Immature natural killer cell (primary cell): Measurements from ENCODE around the gene ZC3HAV1L. TPM values are rescaled to one million over a fixed set of nuclear protein-coding genes. Genes with fewer than 3 reads are reported as not detected.
"Not testable (repeated sequence)": the region's sequence is repeated elsewhere in the genome, so short reads cannot be mapped to it uniquely, and the experiment has no call there.

ENCODE experiments used
- DNase-seq, 3 donors: peaks; one replicate each; pipeline ENCODE4 v3.0.0; 2022; ENCODE audit warnings: mixed read lengths in 1 of 3
- H3K27ac Mint-ChIP-seq, 6 donors: one replicate each; pipeline ENCODE4 v1.8.0; 2020; ENCODE audit warnings: mixed read lengths in 6 of 6, mild to moderate bottlenecking in 5 of 6, inconsistent platforms in 4 of 6, moderate library complexity in 3 of 6
- H3K27me3 Mint-ChIP-seq, 3 donors: one replicate each; pipeline ENCODE4 v1.8.0; 2020 to 2021; ENCODE audit warnings: low read depth in 3 of 3, mild to moderate bottlenecking in 3 of 3, mixed read lengths in 3 of 3, moderate library complexity in 3 of 3, inconsistent platforms in 1 of 3
- H3K36me3 Mint-ChIP-seq, 3 donors: one replicate each; pipeline ENCODE4 v1.8.0; 2020; ENCODE audit warnings: mixed read lengths in 3 of 3, inconsistent platforms in 2 of 3, mild to moderate bottlenecking in 2 of 3
- H3K4me1 Mint-ChIP-seq, 2 donors: one replicate each; pipeline ENCODE4 v1.8.0; 2020; ENCODE audit warnings: inconsistent platforms in 2 of 2, mild to moderate bottlenecking in 2 of 2, mixed read lengths in 2 of 2, moderate library complexity in 1 of 2
- H3K4me3 Mint-ChIP-seq, 5 donors: one replicate each; pipeline ENCODE4 v1.8.0; 2020; ENCODE audit warnings: mild to moderate bottlenecking in 5 of 5, mixed read lengths in 5 of 5, inconsistent platforms in 3 of 5, moderate library complexity in 3 of 5
- H3K9me3 Mint-ChIP-seq, 6 donors: one replicate each; pipeline ENCODE4 v1.8.0; 2020; ENCODE audit warnings: mild to moderate bottlenecking in 6 of 6, mixed read lengths in 6 of 6, inconsistent platforms in 4 of 6, moderate library complexity in 3 of 6
- polyA plus RNA-seq, 3 donors: library from polyadenylated mRNA; unstranded; fragments of 300-500 nt; fragmentation: Illumina TruSeq; gene quantifications; one replicate each; pipeline ENCODE4 v1.2.3, GENCODE V29; 2021

ZC3HAV1L gene, protein sequence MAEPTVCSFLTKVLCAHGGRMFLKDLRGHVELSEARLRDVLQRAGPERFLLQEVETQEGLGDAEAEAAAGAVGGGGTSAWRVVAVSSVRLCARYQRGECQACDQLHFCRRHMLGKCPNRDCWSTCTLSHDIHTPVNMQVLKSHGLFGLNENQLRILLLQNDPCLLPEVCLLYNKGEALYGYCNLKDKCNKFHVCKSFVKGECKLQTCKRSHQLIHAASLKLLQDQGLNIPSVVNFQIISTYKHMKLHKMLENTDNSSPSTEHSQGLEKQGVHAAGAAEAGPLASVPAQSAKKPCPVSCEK
- polyA plus RNA-seq: under 1 TPM in 2 of 3 donors, not detected in 1; 0.21 to 0.40 TPM

DNA sequence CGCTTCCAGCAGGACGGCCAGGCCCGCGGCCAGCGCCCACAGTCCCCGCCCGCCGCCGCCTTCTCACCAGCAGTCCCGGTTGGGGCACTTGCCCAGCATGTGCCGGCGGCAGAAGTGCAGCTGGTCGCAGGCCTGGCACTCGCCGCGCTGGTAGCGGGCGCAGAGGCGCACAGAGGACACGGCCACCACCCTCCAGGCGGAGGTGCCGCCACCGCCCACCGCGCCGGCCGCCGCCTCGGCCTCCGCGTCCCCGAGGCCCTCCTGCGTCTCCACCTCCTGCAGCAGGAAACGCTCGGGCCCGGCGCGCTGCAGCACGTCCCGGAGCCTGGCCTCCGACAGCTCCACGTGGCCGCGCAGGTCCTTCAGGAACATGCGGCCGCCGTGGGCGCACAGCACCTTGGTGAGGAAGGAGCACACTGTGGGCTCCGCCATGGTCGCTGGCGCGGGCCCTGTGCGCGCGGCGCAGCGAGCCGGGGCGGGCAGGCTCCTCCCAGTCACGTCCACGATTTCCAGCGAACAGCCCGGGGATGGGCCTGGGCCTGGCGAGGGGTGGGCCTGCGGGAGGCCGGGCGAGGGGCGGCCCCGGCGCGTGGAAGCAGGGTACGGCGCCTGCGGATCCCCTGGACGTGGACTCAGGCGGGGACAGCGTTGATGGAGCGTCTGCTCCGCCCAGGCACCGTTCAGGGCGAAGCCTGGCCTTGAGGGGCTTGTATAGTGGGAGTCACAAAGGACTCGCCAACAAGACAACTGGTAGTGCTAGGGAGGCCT is at the start of gene ZC3HAV1L:
Gene ZC3HAV1L, minus strand, starts transcription at position 457 of the 768 bp plus-strand sequence. Its CDS starts 25 bp downstream, at position 432.
- no peak within 1 kb of the TSS for H3K27ac Mint-ChIP-seq
- H3K9me3 Mint-ChIP-seq: no peaks in the 10 kb centered on the region
- peaks cover 12 to 14% of the 10 kb centered on the region in 2 donors for H3K4me1 Mint-ChIP-seq
- H3K36me3 Mint-ChIP-seq: no peaks in the 10 kb centered on the region
- peaks cover 4 to 11% (median 8%) of the 10 kb centered on the region in 3 donors for H3K27me3 Mint-ChIP-seq
- peak within 1 kb of the TSS; percentile 62 to 81 (median 70) for H3K4me3 Mint-ChIP-seq
- peak; percentile 33 to 44 (median 43) for DNase-seq

DNA sequence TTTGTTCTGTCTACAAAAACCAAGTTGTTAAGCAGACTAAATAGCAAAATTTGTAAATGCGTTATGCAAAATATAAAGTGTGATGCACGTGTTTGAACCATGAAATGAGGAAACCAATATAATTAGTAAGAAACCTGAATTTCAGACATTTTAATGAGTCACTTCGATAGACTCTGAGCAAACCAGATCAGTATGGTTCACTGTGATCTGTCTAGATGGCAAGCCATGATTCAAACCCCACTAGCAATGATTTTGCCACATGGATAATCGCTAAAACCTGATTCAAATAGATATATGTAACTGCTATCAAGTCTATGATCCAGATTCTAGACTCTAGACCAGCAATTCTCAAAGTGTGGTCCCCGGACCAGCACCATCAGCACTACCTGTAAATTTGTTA is 48.9 kb upstream of the ZC3HAV1L start:
- H3K36me3 Mint-ChIP-seq: peaks cover 42 to 75% (median 59%) of the 10 kb centered on the region in 3 donors
- peak overlapping the region in 4 of 5 donors; percentile 56 to 76 (median 70) for H3K4me3 Mint-ChIP-seq
- H3K4me1 Mint-ChIP-seq: peaks cover 80 to 94% of the 10 kb centered on the region in 2 donors
- peak overlapping the region; percentile 73 to 95 (median 93) for H3K27ac Mint-ChIP-seq
- no peak for DNase-seq
- peaks cover 9 to 35% (median 15%) of the 10 kb centered on the region in 3 donors for H3K27me3 Mint-ChIP-seq
- H3K9me3 Mint-ChIP-seq: no peaks in the 10 kb centered on the region

DNA sequence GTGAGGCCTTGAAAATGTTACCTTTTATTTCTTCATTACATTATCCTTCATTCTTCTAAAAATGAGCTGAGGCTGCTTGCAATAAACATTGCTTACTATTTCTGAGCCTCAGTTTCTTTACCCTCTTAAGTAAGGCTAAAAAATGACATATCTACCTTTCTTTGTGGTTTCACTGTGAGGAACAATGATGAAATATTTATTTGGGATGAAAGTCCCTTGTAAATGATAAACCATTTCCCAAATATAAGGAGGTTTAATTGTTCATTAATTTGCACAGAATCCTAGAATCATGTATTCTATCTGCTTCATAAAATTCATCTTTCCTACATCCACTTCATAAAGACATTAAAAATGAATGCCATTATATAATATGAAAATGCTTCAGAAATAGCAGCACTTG is 45.7 kb upstream of the ZC3HAV1L start:
- Mint-ChIP-seq H3K36me3 (peaks cover 28 to 79% (median 51%) of the 10 kb centered on the region in 3 donors), H3K27me3 (peaks cover 10 to 33% (median 15%) of the 10 kb centered on the region in 3 donors), H3K4me3 (no peak overlapping the region), H3K27ac (peak overlapping the region; percentile 55 to 87 (median 72)), H3K4me1 (peaks cover 72 to 94% of the 10 kb centered on the region in 2 donors), H3K9me3 (no peaks in the 10 kb centered on the region)
- no peak for DNase-seq

DNA sequence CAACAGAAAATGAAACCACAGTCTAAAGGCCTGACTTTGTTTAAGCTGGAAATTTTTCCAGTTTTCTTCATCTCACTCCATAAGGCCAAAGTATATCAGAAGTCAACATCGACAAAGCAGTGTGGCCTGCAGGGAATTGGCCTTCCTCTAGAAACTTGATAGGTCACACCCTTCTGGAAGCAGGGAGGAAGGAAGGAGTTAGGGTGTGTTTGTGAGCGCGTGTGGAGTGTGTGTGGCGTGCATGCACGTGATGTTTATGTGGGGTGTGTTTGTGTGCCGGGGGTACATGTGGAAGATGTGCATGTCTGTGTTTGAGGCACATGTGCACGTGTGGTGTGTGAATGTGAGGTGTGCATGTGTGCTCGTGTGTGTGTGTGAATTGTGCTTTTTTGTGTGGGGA is 45.1 kb upstream of the ZC3HAV1L start:
- Mint-ChIP-seq H3K27me3 (peaks cover 10 to 34% (median 14%) of the 10 kb centered on the region in 3 donors), H3K27ac (peak overlapping the region; percentile 55 to 87 (median 72)), H3K4me1 (peaks cover 66 to 87% of the 10 kb centered on the region in 2 donors), H3K9me3 (no peaks in the 10 kb centered on the region), H3K4me3 (peak overlapping the region in 3 of 5 donors; percentile 5 to 31 (median 5)), H3K36me3 (peaks cover 21 to 79% (median 47%) of the 10 kb centered on the region in 3 donors)
- DNase-seq: no peak

DNA sequence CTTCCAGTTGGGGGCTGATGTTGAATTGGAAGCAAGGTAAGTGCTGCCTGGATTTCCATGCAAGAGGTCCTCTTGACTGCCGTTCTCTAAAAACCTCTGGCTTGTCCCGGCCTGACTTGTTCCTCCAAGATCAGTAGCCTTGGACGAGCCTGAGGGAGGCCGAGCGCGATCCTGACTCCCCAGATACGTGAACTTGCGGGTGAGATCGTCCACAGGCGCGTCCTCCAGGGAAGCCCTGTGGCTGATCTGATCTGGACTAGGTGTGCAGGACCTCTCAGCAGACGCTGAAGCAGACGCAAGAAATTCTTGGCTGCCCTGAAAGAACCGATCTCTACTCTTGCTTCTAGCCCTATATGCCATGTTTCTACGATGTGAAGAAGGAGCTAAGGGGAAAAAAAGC is 44.0 kb upstream of the ZC3HAV1L start:
- peaks cover 59 to 82% of the 10 kb centered on the region in 2 donors for H3K4me1 Mint-ChIP-seq
- no peak overlapping the region for H3K4me3 Mint-ChIP-seq
- H3K27ac Mint-ChIP-seq: peak overlapping the region; percentile 1 to 87 (median 48)
- H3K36me3 Mint-ChIP-seq: peaks cover 16 to 78% (median 45%) of the 10 kb centered on the region in 3 donors
- DNase-seq: no peak
- no peaks in the 10 kb centered on the region for H3K9me3 Mint-ChIP-seq
- peaks cover 3 to 26% (median 18%) of the 10 kb centered on the region in 3 donors for H3K27me3 Mint-ChIP-seq

DNA sequence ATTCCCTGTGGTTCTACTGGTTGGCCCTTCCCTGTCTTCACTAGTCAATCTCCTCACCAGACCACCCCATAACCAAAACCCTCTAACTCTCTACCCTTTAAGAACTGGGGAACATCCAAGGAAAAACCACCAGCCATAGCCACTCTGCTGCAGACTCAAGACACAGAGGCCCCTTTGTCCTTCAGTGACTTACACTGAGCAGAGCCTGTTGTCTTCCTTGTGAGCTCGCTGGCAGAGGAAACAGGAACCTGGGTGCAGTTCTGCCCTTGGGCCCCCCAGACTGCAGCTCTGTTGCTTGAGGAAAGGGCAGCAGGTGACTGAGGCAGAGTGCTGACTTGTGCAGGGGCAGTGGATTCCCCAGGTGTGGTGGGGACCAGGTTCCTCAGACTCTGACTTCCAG is 43.1 kb upstream of the ZC3HAV1L start:
- Mint-ChIP-seq H3K4me1 (peaks cover 54 to 81% of the 10 kb centered on the region in 2 donors), H3K9me3 (no peaks in the 10 kb centered on the region), H3K36me3 (peaks cover 16 to 74% (median 40%) of the 10 kb centered on the region in 3 donors), H3K27ac (peak overlapping the region in 5 of 6 donors; percentile 28 to 72 (median 63)), H3K27me3 (peaks cover 3 to 26% (median 19%) of the 10 kb centered on the region in 3 donors), H3K4me3 (no peak overlapping the region)
- no peak for DNase-seq

DNA sequence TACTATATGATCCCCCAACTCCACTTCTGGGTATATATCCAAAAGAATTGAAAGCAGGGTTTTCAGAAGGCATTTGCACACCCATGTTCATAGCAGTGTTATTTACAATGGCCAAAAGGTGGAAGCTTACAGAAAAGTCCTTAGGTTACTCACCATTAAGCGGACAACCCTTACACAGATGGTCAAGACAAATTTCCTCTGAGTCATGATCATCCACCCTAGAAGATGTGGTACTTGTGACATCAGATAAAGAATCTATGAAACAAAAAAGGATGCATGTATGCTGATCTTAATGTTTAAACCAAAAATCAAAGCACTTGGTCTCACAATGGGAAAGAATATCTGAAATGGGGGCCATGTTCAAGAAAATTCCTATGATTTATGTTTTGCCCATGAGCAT is 42.6 kb upstream of the ZC3HAV1L start:
- Mint-ChIP-seq H3K27ac (peak overlapping the region in 5 of 6 donors; percentile 9 to 72 (median 53)), H3K9me3 (no peaks in the 10 kb centered on the region), H3K4me3 (no peak overlapping the region), H3K36me3 (peaks cover 16 to 73% (median 39%) of the 10 kb centered on the region in 3 donors), H3K27me3 (peaks cover 3 to 23% (median 19%) of the 10 kb centered on the region in 3 donors), H3K4me1 (peaks cover 53 to 82% of the 10 kb centered on the region in 2 donors)
- DNase-seq: no peak

DNA sequence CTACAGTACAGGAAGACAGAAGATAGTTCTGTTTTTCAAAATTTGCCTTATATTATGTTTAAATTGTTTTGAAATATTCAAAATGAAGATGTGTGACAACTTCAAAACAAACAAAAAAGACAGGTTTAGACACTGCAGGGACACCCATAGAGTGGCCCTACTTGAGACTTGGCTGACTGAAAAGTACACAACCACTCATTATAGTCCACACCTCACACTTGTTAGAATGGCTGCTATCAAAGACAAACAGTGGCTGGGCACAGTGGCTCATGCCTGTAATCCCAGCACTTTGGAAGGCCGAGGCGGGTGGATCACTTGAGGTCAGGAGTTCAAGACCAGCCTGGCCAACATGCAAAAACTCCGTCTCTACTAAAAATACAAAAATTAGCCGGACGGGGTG is 41.9 kb upstream of the ZC3HAV1L start:
- not testable (repeated sequence) for DNase-seq, H3K4me3 Mint-ChIP-seq, H3K9me3 Mint-ChIP-seq
- peaks cover 54 to 79% of the 10 kb centered on the region in 2 donors for H3K4me1 Mint-ChIP-seq
- peak overlapping the region in 3 of 6 donors; percentile 34 to 53 (median 45) for H3K27ac Mint-ChIP-seq
- peaks cover 3 to 23% (median 17%) of the 10 kb centered on the region in 3 donors for H3K27me3 Mint-ChIP-seq
- peaks cover 17 to 68% (median 40%) of the 10 kb centered on the region in 3 donors for H3K36me3 Mint-ChIP-seq

DNA sequence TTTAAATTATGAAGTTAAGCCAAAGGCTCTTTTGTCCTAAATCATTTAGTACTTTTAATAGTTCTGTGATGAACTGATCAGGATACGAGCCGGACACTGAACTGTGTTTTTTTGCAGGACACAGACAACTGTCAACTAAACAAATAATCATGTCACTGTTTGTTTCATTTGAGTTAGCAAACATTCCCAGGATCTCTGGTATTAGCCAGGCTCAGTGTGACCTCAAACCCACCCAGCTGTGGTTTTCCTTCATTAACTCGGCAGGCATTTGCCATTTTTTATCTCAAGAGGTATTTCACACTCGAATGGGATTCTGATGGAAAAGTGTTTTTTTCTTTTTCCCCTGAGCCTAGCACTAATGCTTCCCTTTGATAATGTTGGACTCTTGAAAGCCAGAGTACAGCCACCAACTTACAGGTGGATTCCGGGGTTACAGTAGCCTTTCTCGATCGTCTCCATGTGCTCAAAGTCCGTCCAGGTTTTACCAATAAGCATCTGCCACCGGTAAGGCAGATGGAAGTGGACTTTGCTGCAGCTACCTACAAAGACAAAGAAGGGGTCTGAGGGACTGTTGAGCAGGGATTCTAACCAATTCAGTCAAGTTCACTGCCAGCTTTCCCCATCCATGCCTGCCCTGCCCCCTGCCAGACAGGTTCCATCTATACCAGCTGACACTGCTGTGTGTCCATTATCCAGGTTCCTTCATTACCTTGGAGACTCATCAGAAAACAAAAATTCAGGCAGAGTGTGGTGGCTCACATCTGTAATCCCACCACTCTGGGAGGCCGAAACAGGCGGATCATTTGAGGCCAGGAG is 40.2 kb upstream of the ZC3HAV1L start:
- H3K36me3 Mint-ChIP-seq: peaks cover 22 to 74% (median 47%) of the 10 kb centered on the region in 3 donors
- H3K27ac Mint-ChIP-seq: peak overlapping the region in 4 of 6 donors; percentile 67 to 81 (median 73)
- H3K4me3 Mint-ChIP-seq: no peak overlapping the region

DNA sequence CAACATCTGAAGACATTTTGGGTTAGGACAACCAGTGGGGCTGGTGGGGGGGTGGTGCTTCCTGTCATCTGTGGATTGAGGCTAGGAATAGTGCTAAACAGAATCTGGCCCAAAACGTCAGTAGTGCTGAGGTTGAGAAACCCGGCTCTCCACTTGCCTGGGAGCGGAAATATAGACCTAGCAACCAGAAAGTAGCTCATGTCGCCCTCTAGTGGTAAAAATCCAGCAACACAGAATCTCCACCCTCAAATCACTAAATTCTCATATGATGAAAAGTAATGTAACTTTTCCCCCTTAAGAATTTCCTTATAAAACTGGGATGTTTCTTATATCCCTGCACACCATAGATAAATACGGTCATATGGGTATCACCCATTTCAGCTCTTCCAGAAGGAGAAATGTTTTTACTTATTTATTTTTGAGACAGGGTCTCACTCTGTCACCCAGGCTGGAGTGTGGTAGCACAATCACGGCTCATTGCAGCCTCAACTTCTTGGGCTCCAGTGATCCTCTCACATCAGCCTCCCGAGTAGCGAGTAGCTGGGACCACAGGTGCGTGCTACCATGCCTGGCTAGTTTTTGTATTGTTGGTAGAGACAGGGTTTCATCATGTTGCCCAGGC is 39.3 kb upstream of the ZC3HAV1L start:
- Mint-ChIP-seq H3K36me3 (peaks cover 19 to 65% (median 41%) of the 10 kb centered on the region in 3 donors), H3K4me3 (peak overlapping the region in 4 of 5 donors; percentile 33 to 49 (median 41)), H3K4me1 (peaks cover 57 to 75% of the 10 kb centered on the region in 2 donors), H3K9me3 (no peaks in the 10 kb centered on the region), H3K27ac (peak overlapping the region; percentile 84 to 91 (median 86)), H3K27me3 (peaks cover 13 to 29% (median 20%) of the 10 kb centered on the region in 3 donors)
- peak; percentile 83 to 87 (median 87) for DNase-seq

More for the DNA sequence above, 40.2 kb upstream of the ZC3HAV1L start:
- no peaks in the 10 kb centered on the region for H3K9me3 Mint-ChIP-seq
- peaks cover 13 to 29% (median 26%) of the 10 kb centered on the region in 3 donors for H3K27me3 Mint-ChIP-seq
- no peak for DNase-seq
- H3K4me1 Mint-ChIP-seq: peaks cover 65 to 82% of the 10 kb centered on the region in 2 donors

DNA sequence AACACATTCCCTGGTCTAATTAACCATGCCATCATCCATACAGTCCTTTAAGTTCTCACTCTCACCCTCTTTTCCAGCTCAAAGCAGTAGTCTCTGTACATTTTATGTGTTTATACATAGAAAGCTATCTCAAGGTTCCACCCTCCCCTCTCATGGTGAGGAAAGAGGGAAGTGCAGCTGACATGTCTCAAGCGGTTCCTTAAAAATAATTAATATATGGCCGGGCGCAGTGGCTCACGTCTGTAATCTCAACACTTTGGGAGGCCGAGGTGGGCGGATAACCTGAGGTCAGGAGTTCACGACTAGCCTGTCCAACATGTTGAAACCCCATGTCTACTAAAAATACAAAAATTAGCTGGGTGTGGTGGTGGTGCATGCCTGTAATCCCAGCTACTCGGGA is 37.0 kb upstream of the ZC3HAV1L start:
- DNase-seq: no peak
- H3K9me3 Mint-ChIP-seq: no peaks in the 10 kb centered on the region
- peaks cover 44 to 66% of the 10 kb centered on the region in 2 donors for H3K4me1 Mint-ChIP-seq
- peak overlapping the region; percentile 75 to 89 (median 83) for H3K4me3 Mint-ChIP-seq
- H3K36me3 Mint-ChIP-seq: peaks cover 12 to 54% (median 30%) of the 10 kb centered on the region in 3 donors
- H3K27ac Mint-ChIP-seq: peak overlapping the region; percentile 88 to 95 (median 92)
- peaks cover 11 to 22% (median 16%) of the 10 kb centered on the region in 3 donors for H3K27me3 Mint-ChIP-seq

DNA sequence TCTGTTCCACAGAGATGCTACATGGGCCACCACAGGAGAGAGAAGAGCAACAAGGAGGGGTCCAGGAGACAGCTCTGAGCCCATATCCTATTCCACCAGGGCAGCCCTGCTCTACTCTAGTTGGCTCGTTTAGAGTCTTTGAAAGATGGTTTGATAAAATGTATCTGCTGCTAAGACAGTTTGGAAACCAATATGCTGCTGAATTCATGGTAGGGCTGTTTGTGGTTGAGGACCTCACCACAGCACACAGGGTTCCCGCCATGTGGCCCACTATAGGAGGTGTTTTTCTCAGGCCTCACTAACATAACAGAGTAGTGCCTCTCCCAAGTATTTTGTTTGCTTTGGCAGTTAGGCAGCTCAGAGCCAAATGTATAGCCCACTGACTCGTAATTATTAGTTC is 35.8 kb upstream of the ZC3HAV1L start:
- Mint-ChIP-seq H3K4me3 (peak overlapping the region; percentile 75 to 89 (median 83)), H3K4me1 (peaks cover 38 to 67% of the 10 kb centered on the region in 2 donors), H3K36me3 (peaks cover 12 to 55% (median 28%) of the 10 kb centered on the region in 3 donors), H3K9me3 (no peaks in the 10 kb centered on the region), H3K27ac (peak overlapping the region; percentile 88 to 95 (median 92)), H3K27me3 (peaks cover 11 to 22% (median 14%) of the 10 kb centered on the region in 3 donors)
- DNase-seq: peak; percentile 63 to 73 (median 69)
